Measurements from ENCODE around the gene FGL2.
"Not testable (repeated sequence)": the region's sequence is repeated elsewhere in the genome, so short reads cannot be mapped to it uniquely, and the experiment has no call there.

FGL2 gene

GRCh38 chr7:77216181-77216845 lies 16.7 kb upstream of the FGL2 start:
- DNase-seq (ENCODE audit: low spot score): no peak

- DNase-seq (ENCODE audit: low spot score): no peak
These were observed 10.0 kb upstream of the FGL2 start for GRCh38 chr7:77209479-77210139.

- DNase-seq (ENCODE audit: low spot score): no peak
These were observed 8.8 kb upstream of the FGL2 start for GRCh38 chr7:77208416-77208815.

- no peak for DNase-seq (ENCODE audit: low spot score)
These were observed 6.1 kb upstream of the FGL2 start for GRCh38 chr7:77205706-77206105.

GRCh38 chr7:77202481-77202976 lies 2.9 kb upstream of the FGL2 start:
- no peak for DNase-seq (ENCODE audit: low spot score)

- no peak for DNase-seq (ENCODE audit: low spot score)
These were observed 923 bp upstream of the FGL2 start for GRCh38 chr7:77200542-77200941.

- DNase-seq (ENCODE audit: low spot score): no peak
These were observed 2.5 kb downstream of the FGL2 start for GRCh38 chr7:77197141-77197540.

GRCh38 chr7:77188731-77189437 lies 10.7 kb downstream of the FGL2 start:
- no peak for DNase-seq (ENCODE audit: low spot score)

- no peak for DNase-seq (ENCODE audit: low spot score)
These were observed 13.8 kb downstream of the FGL2 start for GRCh38 chr7:77185866-77186265.

- DNase-seq (ENCODE audit: low spot score): no peak
These were observed 14.6 kb downstream of the FGL2 start for GRCh38 chr7:77184990-77185389.

GRCh38 chr7:77184463-77184862 lies 15.2 kb downstream of the FGL2 start:
- no peak for DNase-seq (ENCODE audit: low spot score)

GRCh38 chr7:77182261-77182660 lies 17.4 kb downstream of the FGL2 start:
- no peak for DNase-seq (ENCODE audit: low spot score)

GRCh38 chr7:77181734-77182133 lies 17.9 kb downstream of the FGL2 start:
- DNase-seq (ENCODE audit: low spot score): no peak

- DNase-seq (ENCODE audit: low spot score): no peak
These were observed 18.5 kb downstream of the FGL2 start for GRCh38 chr7:77181015-77181595.

- not testable (repeated sequence) for DNase-seq (ENCODE audit: low spot score)
These were observed 21.6 kb downstream of the FGL2 start for GRCh38 chr7:77178024-77178423.

- not testable (repeated sequence) for DNase-seq (ENCODE audit: low spot score)
These were observed 22.2 kb downstream of the FGL2 start for GRCh38 chr7:77177321-77177904.

GRCh38 chr7:77175274-77175800 lies 24.3 kb downstream of the FGL2 start:
- DNase-seq (ENCODE audit: low spot score): not testable (repeated sequence)

- not testable (repeated sequence) for DNase-seq (ENCODE audit: low spot score)
These were observed 25.2 kb downstream of the FGL2 start for GRCh38 chr7:77174418-77174817.

GRCh38 chr7:77172437-77173172 lies 27.0 kb downstream of the FGL2 start:
- not testable (repeated sequence) for DNase-seq (ENCODE audit: low spot score)

GRCh38 chr7:77171073-77171472 lies 28.5 kb downstream of the FGL2 start:
- not testable (repeated sequence) for DNase-seq (ENCODE audit: low spot score)

- DNase-seq (ENCODE audit: low spot score): no peak
These were observed 42.2 kb downstream of the FGL2 start for GRCh38 chr7:77157446-77157845.
